Activated naive CD8-positive, alpha-beta T cell treated with anti-CD3 and anti-CD28 coated beads, Interleukin-2, amount 50 U/mL, for 24 hours (primary cell): ENCODE results near the gene ARHGAP44.

ENCODE experiments used
- ATAC-seq: fragments of 150-1000 bp; cut with Tn5 transposase; one replicate; pipeline ENCODE4 v1.10.0; 2021
- DNase-seq: peaks from one replicate; pipeline ENCODE4 v3.0.0; 2021
- H3K27ac Mint-ChIP-seq: one replicate; pipeline ENCODE4 v1.8.0; 2021; ENCODE audit warnings: mild to moderate bottlenecking, mixed read lengths
- H3K27me3 Mint-ChIP-seq: one replicate; pipeline ENCODE4 v1.8.0; 2021; ENCODE audit warnings: mixed read lengths
- H3K36me3 Mint-ChIP-seq: one replicate; pipeline ENCODE4 v1.8.0; 2021; ENCODE audit warnings: low read depth, mixed read lengths
- H3K4me1 Mint-ChIP-seq: one replicate; pipeline ENCODE4 v1.8.0; 2021; ENCODE audit warnings: mixed read lengths
- H3K4me3 Mint-ChIP-seq: one replicate; pipeline ENCODE4 v1.8.0; 2021; ENCODE audit warnings: mild to moderate bottlenecking, moderate library complexity, mixed read lengths
- H3K9me3 Mint-ChIP-seq: one replicate; pipeline ENCODE4 v1.8.0; 2021; ENCODE audit warnings: mixed read lengths

Gene ARHGAP44

DNA sequence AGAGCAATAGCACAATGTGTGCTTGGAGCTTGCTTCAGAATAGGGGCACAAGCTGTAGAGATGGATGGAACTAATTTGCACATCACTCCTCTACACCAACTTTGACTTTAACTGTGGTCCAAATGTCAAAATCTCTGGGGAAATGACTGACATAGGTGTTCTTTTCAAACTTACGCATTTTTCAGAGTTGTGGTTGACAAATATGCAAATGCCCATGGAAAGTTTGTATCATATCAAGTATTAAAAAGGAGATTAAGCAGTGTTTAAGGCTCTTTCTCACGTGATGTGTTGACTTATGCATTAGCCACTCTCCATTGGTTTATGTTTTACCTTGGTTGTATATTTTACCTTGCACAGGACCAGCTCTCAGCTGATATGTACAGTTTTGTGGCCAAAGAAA lies 151.4 kb downstream of the ARHGAP44 start:
- H3K27me3 Mint-ChIP-seq, result peaks cover 1% of the 10 kb centered on the region
- H3K27ac Mint-ChIP-seq, result no peak overlapping the region
- ATAC-seq (peak; percentile 54), DNase-seq (no peak)
- H3K4me1 Mint-ChIP-seq, result no peaks in the 10 kb centered on the region
- no peaks in the 10 kb centered on the region for H3K36me3 Mint-ChIP-seq
- no peak overlapping the region for H3K4me3 Mint-ChIP-seq
- H3K9me3 Mint-ChIP-seq, result no peaks in the 10 kb centered on the region

DNA sequence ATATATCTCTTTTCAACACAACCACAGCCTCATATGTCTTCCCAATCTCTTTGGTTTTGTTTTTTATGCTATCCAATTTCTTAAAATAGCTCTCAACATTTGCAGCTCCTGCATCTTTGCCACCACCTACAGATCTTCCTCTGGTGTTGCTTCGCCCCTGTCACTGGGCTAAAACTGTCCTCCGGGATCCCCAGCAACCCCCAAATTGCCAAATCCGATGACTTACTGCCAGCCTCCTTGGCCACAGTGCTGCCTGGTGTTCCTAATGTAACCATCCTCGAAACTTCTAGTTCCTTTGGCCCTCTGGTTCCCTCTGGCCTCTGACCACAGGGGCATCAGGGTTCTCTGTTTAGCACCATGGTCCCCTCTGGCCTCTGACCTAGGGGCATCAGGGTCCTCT lies 157.7 kb downstream of the ARHGAP44 start:
- no peak overlapping the region for H3K4me3 Mint-ChIP-seq
- no peak overlapping the region for H3K27ac Mint-ChIP-seq
- DNase-seq, result no peak
- no peaks in the 10 kb centered on the region for H3K4me1 Mint-ChIP-seq
- no peak for ATAC-seq
- no peaks in the 10 kb centered on the region for H3K9me3 Mint-ChIP-seq
- H3K27me3 Mint-ChIP-seq, result peaks cover 1% of the 10 kb centered on the region
- no peaks in the 10 kb centered on the region for H3K36me3 Mint-ChIP-seq

DNA sequence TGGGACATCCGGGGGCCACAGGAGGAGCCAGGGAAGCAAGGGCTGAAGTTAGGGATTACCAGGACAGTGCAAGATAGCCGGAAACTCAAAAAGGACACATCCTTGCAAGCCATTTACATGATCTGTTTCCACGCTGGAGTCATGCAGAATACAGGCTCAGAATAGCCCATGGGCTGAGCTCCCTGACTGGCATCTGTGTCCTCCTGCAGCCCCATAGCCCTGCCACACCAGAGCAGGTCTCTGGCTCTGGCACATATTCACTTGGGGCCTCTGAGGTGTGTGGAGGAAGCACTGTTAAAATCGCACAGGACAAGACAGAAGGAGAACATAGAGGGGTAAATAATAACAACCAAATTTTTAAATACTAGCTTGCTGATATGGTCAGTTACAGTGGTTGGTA lies 162.7 kb downstream of the ARHGAP44 start:
- ATAC-seq (no peak), DNase-seq (no peak)
- Mint-ChIP-seq H3K4me1 (no peaks in the 10 kb centered on the region), H3K27ac (no peak overlapping the region), H3K36me3 (no peaks in the 10 kb centered on the region), H3K4me3 (no peak overlapping the region), H3K27me3 (no peaks in the 10 kb centered on the region), H3K9me3 (peaks cover 4% of the 10 kb centered on the region)

- Mint-ChIP-seq H3K4me1 (no peaks in the 10 kb centered on the region), H3K4me3 (no peak overlapping the region), H3K27me3 (no peaks in the 10 kb centered on the region), H3K9me3 (peaks cover 9% of the 10 kb centered on the region), H3K36me3 (no peaks in the 10 kb centered on the region), H3K27ac (no peak overlapping the region)
- ATAC-seq (no peak), DNase-seq (no peak)
Observed at GRCh38 chr17:12953156-12953555, 163.9 kb downstream of the ARHGAP44 start.

GRCh38 chr17:12955521-12955920 lies 166.2 kb downstream of the ARHGAP44 start:
- Mint-ChIP-seq H3K4me3 (no peak overlapping the region), H3K4me1 (no peaks in the 10 kb centered on the region), H3K9me3 (peaks cover 9% of the 10 kb centered on the region), H3K36me3 (no peaks in the 10 kb centered on the region), H3K27me3 (no peaks in the 10 kb centered on the region), H3K27ac (no peak overlapping the region)
- ATAC-seq (no peak), DNase-seq (no peak)

DNA sequence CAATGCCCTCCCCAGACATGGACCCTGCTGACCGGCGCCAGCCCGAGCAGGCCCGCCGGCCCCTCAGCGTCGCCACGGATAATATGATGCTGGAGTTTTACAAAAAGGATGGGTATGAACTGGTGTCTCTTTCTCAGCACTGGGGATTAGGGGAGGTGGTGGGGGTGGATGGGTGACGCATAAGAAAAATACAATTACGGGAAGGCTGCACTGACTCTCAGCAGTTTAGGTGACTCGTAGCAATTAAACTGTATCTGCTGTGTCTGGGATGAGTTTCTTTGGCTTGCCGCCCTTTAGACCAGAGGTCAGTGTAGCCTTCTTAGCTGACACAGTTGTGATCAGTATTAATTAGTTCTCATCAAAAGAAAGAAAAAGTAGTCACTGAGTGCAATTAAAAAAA lies 169.5 kb downstream of the ARHGAP44 start:
- Mint-ChIP-seq H3K9me3 (peaks cover 9% of the 10 kb centered on the region), H3K4me3 (no peak overlapping the region), H3K36me3 (no peaks in the 10 kb centered on the region), H3K4me1 (no peaks in the 10 kb centered on the region), H3K27me3 (no peaks in the 10 kb centered on the region), H3K27ac (no peak overlapping the region)
- ATAC-seq, result no peak
- DNase-seq, result no peak

- ATAC-seq (no peak), DNase-seq (no peak)
- Mint-ChIP-seq H3K9me3 (peaks cover 9% of the 10 kb centered on the region), H3K36me3 (no peaks in the 10 kb centered on the region), H3K27ac (no peak overlapping the region), H3K27me3 (no peaks in the 10 kb centered on the region), H3K4me1 (no peaks in the 10 kb centered on the region), H3K4me3 (no peak overlapping the region)
Observed at GRCh38 chr17:12959441-12959840, 170.1 kb downstream of the ARHGAP44 start.

DNA sequence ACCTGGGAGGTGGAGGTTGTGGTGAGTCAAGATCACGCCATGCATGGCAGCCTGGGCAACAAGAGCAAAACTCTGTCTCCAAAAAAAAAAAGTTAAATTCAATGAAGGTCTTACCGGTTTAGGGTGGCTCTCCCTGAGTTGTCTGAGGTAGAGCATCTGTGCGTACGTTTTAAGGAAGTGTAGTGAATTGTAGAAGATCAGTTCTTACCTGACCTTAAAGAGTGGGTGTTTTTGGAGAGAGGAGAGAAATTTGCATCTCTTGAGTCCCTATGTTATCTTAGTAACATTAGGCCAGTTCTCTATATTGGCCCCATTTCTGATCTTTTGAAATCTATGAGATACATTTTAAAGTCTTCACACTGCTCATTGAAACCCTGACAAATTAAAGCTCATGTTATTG lies 172.4 kb downstream of the ARHGAP44 start:
- Mint-ChIP-seq H3K4me3 (no peak overlapping the region), H3K36me3 (no peaks in the 10 kb centered on the region), H3K4me1 (no peaks in the 10 kb centered on the region), H3K9me3 (peaks cover 4% of the 10 kb centered on the region), H3K27ac (no peak overlapping the region), H3K27me3 (no peaks in the 10 kb centered on the region)
- no peak for ATAC-seq
- no peak for DNase-seq

DNA sequence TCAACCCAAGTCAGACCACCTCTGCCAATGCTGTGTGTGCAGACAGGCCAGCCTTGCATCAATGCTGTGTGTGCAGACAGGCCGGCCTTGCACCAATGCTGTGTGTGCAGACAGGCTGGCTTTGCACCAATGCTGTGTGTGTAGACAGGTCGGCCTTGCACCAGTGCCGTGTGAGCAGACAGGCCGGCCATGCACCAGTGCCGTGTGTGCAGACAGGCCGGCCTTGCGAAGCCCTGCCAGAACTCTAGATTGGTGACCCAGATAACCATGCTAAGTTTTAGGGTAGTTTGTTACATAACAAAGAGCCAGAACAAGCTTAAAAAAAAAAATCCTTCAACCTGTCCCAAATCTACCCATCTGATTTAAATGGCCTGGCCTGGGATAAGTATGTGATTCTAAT lies 174.2 kb downstream of the ARHGAP44 start:
- no peak overlapping the region for H3K4me3 Mint-ChIP-seq
- H3K27ac Mint-ChIP-seq, result no peak overlapping the region
- no peak for ATAC-seq
- no peak for DNase-seq
- H3K9me3 Mint-ChIP-seq, result no peaks in the 10 kb centered on the region
- H3K4me1 Mint-ChIP-seq, result no peaks in the 10 kb centered on the region
- H3K27me3 Mint-ChIP-seq, result no peaks in the 10 kb centered on the region
- no peaks in the 10 kb centered on the region for H3K36me3 Mint-ChIP-seq

GRCh38 chr17:12964162-12964561 lies 174.9 kb downstream of the ARHGAP44 start:
- DNase-seq, result no peak
- Mint-ChIP-seq H3K9me3 (no peaks in the 10 kb centered on the region), H3K27me3 (peaks cover 4% of the 10 kb centered on the region), H3K27ac (no peak overlapping the region), H3K4me3 (no peak overlapping the region), H3K4me1 (no peaks in the 10 kb centered on the region), H3K36me3 (no peaks in the 10 kb centered on the region)
- ATAC-seq, result no peak

DNA sequence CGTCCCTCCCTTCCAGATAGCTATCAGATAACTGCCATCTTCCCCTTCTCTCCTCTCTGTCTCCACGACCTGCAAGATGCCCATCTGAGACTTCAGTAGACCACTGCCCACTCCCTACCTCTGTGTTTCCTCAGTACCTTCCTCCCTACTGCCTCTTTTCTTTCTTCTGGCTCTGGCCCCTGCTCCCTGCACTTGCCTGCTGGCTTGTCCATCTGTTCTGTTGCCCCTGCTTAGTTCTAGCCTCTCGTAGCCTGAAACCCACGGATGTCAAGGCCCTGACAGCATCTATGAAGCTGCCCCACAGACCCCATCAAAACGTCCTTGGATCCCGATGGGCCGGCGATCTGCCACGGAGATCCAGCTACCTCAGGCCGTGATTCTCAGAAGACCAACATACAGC lies 175.5 kb downstream of the ARHGAP44 start:
- no peaks in the 10 kb centered on the region for H3K9me3 Mint-ChIP-seq
- H3K4me1 Mint-ChIP-seq, result no peaks in the 10 kb centered on the region
- no peak overlapping the region for H3K27ac Mint-ChIP-seq
- H3K27me3 Mint-ChIP-seq, result peaks cover 4% of the 10 kb centered on the region
- no peak for ATAC-seq
- no peaks in the 10 kb centered on the region for H3K36me3 Mint-ChIP-seq
- DNase-seq, result no peak
- H3K4me3 Mint-ChIP-seq, result no peak overlapping the region

DNA sequence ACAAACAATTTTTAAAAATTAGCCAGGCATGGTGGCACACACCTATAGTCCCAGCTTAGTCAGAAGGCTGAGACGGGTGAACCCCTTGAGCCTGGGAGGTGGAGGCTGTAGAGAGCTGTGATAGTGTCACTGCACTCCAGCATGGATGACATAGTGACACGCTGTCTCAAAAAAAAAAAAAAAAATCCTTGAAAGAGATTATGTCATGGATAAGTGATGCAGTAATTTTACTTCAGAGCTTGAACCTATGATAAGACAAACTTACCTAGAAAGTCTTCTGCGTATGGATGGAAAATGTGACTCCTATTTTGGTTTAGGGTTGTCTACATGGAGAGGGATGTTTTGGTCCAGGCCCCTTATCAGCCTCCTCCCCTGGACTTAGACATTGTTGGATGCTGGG lies 176.7 kb downstream of the ARHGAP44 start:
- Mint-ChIP-seq H3K36me3 (no peaks in the 10 kb centered on the region), H3K27ac (no peak overlapping the region), H3K4me3 (no peak overlapping the region), H3K27me3 (peaks cover 4% of the 10 kb centered on the region), H3K4me1 (no peaks in the 10 kb centered on the region), H3K9me3 (no peaks in the 10 kb centered on the region)
- no peak for DNase-seq
- ATAC-seq, result no peak

GRCh38 chr17:12966413-12966812 lies 177.1 kb downstream of the ARHGAP44 start:
- no peak for ATAC-seq
- peaks cover 5% of the 10 kb centered on the region for H3K27me3 Mint-ChIP-seq
- no peaks in the 10 kb centered on the region for H3K4me1 Mint-ChIP-seq
- H3K9me3 Mint-ChIP-seq, result no peaks in the 10 kb centered on the region
- H3K4me3 Mint-ChIP-seq, result no peak overlapping the region
- H3K27ac Mint-ChIP-seq, result no peak overlapping the region
- no peak for DNase-seq
- H3K36me3 Mint-ChIP-seq, result no peaks in the 10 kb centered on the region

DNA sequence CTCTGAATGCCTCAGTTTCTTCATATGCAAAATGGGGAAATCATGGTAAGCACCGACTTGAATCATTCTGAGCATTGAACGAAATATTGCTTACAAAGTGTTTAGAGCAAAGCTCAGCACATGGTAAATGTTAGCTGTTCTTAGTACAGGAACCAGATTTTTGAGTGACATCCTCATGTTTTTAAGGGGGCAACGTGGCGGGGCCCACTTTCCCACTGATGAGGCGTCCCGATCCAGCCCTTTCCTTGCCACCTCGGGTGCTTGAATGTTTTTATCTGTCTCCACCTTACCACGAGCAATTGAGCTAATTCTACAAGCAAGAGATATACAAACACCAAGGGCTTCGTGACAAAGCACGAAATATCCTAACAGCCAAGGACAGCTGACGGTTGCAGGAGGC lies 178.7 kb downstream of the ARHGAP44 start:
- no peaks in the 10 kb centered on the region for H3K36me3 Mint-ChIP-seq
- H3K4me1 Mint-ChIP-seq, result no peaks in the 10 kb centered on the region
- ATAC-seq (no peak), DNase-seq (no peak)
- H3K9me3 Mint-ChIP-seq, result no peaks in the 10 kb centered on the region
- H3K27me3 Mint-ChIP-seq, result peaks cover 13% of the 10 kb centered on the region
- H3K27ac Mint-ChIP-seq, result no peak overlapping the region
- H3K4me3 Mint-ChIP-seq, result no peak overlapping the region

DNA sequence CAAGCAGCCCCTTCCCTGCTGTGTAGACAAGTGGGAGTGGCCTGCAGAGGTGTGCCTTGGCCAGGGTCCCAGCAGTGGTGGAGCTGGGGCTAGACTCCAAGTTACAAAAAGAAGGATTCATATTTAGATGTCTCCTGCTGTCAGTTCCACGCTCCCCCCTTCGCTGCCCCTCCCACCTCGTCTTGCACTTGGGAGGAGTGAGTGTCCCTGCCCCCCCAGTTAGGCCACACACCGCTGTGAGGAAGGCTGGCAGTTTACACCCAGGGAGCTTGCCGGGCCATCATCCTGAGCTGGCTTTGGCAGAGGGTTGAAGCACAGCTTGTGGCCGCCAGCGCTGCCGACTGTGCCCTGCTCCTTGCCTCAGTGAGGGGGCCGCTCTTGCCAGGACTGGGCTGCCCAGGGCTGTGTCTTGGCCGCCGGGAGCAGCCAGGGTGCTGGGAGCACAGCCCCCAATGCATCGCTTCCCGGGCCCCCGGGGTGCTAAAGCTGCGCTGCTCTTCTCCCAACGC lies 184.3 kb downstream of the ARHGAP44 start:
- DNase-seq, result no peak
- Mint-ChIP-seq H3K9me3 (no peaks in the 10 kb centered on the region), H3K27ac (no peak overlapping the region), H3K27me3 (peaks cover 30% of the 10 kb centered on the region), H3K36me3 (no peaks in the 10 kb centered on the region), H3K4me1 (no peaks in the 10 kb centered on the region), H3K4me3 (no peak overlapping the region)
- ATAC-seq, result no peak

DNA sequence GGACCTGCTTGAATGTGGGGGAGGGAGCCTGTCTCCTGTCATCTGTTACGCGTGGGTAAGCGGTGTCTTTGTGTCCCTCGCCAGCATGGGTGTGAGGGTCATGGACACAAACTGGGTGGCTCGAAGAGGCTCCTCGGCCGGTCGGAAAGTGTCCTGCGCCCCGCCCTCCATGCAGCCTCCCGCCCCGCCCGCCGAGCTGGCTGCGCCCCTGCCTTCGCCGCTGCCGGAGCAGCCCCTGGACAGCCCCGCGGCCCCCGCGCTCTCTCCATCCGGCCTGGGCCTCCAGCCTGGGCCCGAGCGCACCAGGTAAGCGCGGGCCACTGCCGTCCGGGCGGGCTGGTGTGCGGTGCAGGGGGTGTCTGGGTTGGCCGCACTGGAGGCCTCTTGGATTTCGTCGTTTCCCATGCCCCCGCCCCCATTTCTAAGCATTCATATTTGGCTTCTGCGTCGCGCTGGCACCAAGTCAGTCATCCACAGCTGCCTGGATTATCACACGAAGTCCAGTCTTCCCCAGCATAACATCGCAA lies 184.8 kb downstream of the ARHGAP44 start:
- no peaks in the 10 kb centered on the region for H3K9me3 Mint-ChIP-seq
- H3K4me3 Mint-ChIP-seq, result no peak overlapping the region
- peaks cover 27% of the 10 kb centered on the region for H3K27me3 Mint-ChIP-seq
- no peak overlapping the region for H3K27ac Mint-ChIP-seq
- ATAC-seq (no peak), DNase-seq (no peak)
- no peaks in the 10 kb centered on the region for H3K36me3 Mint-ChIP-seq
- no peaks in the 10 kb centered on the region for H3K4me1 Mint-ChIP-seq
